ENCODE results near the gene UCP3. TPM values are rescaled to one million over a fixed set of nuclear protein-coding genes. Genes with fewer than 3 reads are reported as not detected.
A peak's percentile ranks its signal among the peaks of the same experiment; 100 is the strongest.

Gene UCP3
- total and polyA plus RNA-seq, 10 of the 15 experiments (the other 5 are each of a cell fraction or from before 2014, with no cell fraction given), result 0.02 to 1.9 (median 0.94) TPM

DNA sequence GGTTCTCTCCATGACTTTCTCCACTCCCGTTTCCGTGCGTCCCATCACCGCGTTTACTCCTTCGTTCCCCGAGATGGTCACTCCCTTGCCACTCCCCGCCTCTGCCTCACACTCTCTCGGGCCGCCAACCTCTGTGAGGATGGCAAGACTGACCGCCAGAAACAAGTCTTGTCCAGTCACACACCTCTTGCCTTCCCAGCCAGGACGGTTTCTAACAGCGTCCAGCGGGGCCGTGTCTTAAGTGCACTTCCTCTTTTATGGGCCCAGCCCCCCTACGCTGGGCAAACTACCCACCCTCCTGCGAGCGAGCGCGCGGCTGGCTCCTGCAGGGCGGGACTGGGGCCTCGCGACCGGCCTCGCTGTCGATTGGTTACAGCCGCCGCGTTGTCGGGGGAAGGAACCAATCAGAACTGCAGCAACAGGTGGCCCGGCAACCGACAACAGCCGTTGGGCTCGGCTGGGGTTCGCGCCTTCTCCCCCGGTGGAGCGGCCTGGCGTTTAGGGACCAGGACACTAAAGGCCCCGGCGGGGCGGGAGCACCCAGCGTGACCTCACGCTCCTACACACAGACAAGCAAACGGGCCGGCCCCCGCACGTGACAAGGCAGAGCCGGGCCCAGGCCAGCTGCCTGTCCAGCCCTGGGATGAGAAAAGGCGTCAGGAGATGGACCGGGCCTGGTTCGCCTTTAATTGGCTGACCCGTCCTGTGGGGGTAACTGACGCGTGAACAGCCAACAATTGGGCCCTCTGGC lies 25.7 kb downstream of the UCP3 start:
- FAIRE-seq, result no peak
- SMC1A ChIA-PET (ENCODE audit: uncharacterized antibody, unreplicated experiment), result interaction anchor here (0.8 to 5.5 kb wide), 7 partner anchors 8 to 204 kb away, joined by 4 to 49 read pairs (median 9); no protein-coding TSS in a partner anchor
- TF ChIP-seq ZBTB33 (IDR thresholded peaks at IDR 0.05) (no peak), GABPA (IDR thresholded peaks at IDR 0.05; ENCODE audit: low read depth) (no peak), PAX8 (IDR thresholded peaks at IDR 0.05) (no peak), ETV6 (conservative IDR thresholded peaks at IDR 0.05 in 1 of 2, IDR thresholded peaks at IDR 0.05 in 1 of 2; ENCODE audit: borderline replicate concordance in 1 of 2, low read depth in 1 of 2) (no peak), BACH1 (IDR thresholded peaks at IDR 0.05; ENCODE audit: borderline replicate concordance) (0 out of 2 replicates have a peak, but pooled peaks have one; percentile 4), NFXL1 (IDR thresholded peaks at IDR 0.05; ENCODE audit: borderline replicate concordance) (no peak), TCF3 (IDR thresholded peaks at IDR 0.05; ENCODE audit: borderline replicate concordance, insufficient read depth, low read depth, low read length) (peak; percentile 78; the same call in 1 of the 2 replicates), MEF2B (IDR thresholded peaks at IDR 0.05; ENCODE audit: partially characterized antibody, poor library complexity, severe bottlenecking) (peak; percentile 38)
- TF ChIP-seq, protein P1, sequence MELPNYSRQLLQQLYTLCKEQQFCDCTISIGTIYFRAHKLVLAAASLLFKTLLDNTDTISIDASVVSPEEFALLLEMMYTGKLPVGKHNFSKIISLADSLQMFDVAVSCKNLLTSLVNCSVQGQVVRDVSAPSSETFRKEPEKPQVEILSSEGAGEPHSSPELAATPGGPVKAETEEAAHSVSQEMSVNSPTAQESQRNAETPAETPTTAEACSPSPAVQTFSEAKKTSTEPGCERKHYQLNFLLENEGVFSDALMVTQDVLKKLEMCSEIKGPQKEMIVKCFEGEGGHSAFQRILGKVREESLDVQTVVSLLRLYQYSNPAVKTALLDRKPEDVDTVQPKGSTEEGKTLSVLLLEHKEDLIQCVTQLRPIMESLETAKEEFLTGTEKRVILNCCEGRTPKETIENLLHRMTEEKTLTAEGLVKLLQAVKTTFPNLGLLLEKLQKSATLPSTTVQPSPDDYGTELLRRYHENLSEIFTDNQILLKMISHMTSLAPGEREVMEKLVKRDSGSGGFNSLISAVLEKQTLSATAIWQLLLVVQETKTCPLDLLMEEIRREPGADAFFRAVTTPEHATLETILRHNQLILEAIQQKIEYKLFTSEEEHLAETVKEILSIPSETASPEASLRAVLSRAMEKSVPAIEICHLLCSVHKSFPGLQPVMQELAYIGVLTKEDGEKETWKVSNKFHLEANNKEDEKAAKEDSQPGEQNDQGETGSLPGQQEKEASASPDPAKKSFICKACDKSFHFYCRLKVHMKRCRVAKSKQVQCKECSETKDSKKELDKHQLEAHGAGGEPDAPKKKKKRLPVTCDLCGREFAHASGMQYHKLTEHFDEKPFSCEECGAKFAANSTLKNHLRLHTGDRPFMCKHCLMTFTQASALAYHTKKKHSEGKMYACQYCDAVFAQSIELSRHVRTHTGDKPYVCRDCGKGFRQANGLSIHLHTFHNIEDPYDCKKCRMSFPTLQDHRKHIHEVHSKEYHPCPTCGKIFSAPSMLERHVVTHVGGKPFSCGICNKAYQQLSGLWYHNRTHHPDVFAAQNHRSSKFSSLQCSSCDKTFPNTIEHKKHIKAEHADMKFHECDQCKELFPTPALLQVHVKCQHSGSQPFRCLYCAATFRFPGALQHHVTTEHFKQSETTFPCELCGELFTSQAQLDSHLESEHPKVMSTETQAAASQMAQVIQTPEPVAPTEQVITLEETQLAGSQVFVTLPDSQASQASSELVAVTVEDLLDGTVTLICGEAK (IDR thresholded peaks at IDR 0.05; ENCODE audit: borderline replicate concordance), result peak; percentile 40; the same call in 1 of the 2 replicates
- TF ChIP-seq, protein P2, sequence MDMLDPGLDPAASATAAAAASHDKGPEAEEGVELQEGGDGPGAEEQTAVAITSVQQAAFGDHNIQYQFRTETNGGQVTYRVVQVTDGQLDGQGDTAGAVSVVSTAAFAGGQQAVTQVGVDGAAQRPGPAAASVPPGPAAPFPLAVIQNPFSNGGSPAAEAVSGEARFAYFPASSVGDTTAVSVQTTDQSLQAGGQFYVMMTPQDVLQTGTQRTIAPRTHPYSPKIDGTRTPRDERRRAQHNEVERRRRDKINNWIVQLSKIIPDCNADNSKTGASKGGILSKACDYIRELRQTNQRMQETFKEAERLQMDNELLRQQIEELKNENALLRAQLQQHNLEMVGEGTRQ (IDR thresholded peaks at IDR 0.05; ENCODE audit: borderline replicate concordance, low read depth, low read length), result no peak; the same call in 1 of the 2 replicates
- TF ChIP-seq, protein P3, sequence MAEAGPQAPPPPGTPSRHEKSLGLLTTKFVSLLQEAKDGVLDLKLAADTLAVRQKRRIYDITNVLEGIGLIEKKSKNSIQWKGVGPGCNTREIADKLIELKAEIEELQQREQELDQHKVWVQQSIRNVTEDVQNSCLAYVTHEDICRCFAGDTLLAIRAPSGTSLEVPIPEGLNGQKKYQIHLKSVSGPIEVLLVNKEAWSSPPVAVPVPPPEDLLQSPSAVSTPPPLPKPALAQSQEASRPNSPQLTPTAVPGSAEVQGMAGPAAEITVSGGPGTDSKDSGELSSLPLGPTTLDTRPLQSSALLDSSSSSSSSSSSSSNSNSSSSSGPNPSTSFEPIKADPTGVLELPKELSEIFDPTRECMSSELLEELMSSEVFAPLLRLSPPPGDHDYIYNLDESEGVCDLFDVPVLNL (IDR thresholded peaks at IDR 0.05; ENCODE audit: low read depth, low read length), result 0 out of 2 replicates have a peak, but pooled peaks have one; percentile 62
- TF ChIP-seq, protein P4, sequence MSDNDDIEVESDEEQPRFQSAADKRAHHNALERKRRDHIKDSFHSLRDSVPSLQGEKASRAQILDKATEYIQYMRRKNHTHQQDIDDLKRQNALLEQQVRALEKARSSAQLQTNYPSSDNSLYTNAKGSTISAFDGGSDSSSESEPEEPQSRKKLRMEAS (IDR thresholded peaks at IDR 0.05; ENCODE audit: low read depth, low read length), result peak; percentile 80; the same call in 1 of the 2 replicates

More for the DNA sequence above, 25.7 kb downstream of the UCP3 start:
- peak; percentile 85 for ATAC-seq
- Histone ChIP-seq H3K36me3 (ENCODE audit: control insufficient read depth in 2 of 2, insufficient read depth in 2 of 2, low read length in 1 of 2) (peaks cover 0 to 4% of the 10 kb centered on the region in 2 experiments; a peak in 2 of 4 replicates), H3K79me2 (ENCODE audit: control insufficient read depth, insufficient read depth, low read length) (peaks cover 46% of the 10 kb centered on the region), H2AFZ (ENCODE audit: control insufficient read depth, low read depth, low read length) (peak overlapping the region; percentile 84), H3K4me2 (ENCODE audit: control insufficient read depth, insufficient read depth) (peak overlapping the region; percentile 99), H3K9me3 (replicated peaks; ENCODE audit: control insufficient read depth, insufficient read depth, low read length) (no peaks in the 10 kb centered on the region), H3K27ac (ENCODE audit: control insufficient read depth, insufficient read depth) (peak overlapping the region; percentile 85), H3K9ac (ENCODE audit: control insufficient read depth, insufficient read depth, low read length) (peak overlapping the region; percentile 85), H3K4me1 (ENCODE audit: control insufficient read depth, insufficient read depth, low read length) (peaks cover 29% of the 10 kb centered on the region), H3K4me3 (peak overlapping the region; percentile 79), H3K27me3 (replicated peaks in 1 of 2; ENCODE audit: control insufficient read depth in 2 of 2, insufficient read depth in 2 of 2, low read length in 1 of 2) (no peaks in the 10 kb centered on the region), H4K20me1 (ENCODE audit: control insufficient read depth, insufficient read depth) (no peaks in the 10 kb centered on the region)
- ChIA-PET RAD21 (ENCODE audit: unreplicated experiment) (interaction anchor here (0.9 to 5.1 kb wide), 7 partner anchors 9 to 188 kb away, joined by 3 to 47 read pairs (median 7); partner anchors contain the start of genes C2CD3 and PPME1), POLR2A (interaction anchor here (0.5 to 4.3 kb wide), 14 partner anchors 8 to 467 kb away, joined by 3 to 41 read pairs (median 4); partner anchors contain the start of genes C2CD3, PPME1 and RAB6A), CTCF (no interaction called here)
- intact Hi-C loops (cut with micrococcal nuclease; ENCODE audit: unreplicated experiment), result loop anchor here (5.0 kb wide), 2 partner anchors 39 to 189 kb away; partner anchors contain the start of genes C2CD3 and PPME1
- no TSS peak for BruUV-seq (replicated peaks)
- peak; percentile 89 for DNase-seq (ENCODE audit: low read depth, low spot score)
- in situ Hi-C loops (cut with MboI), result no loop called here
- under 1% methylated on average over 56 of the region's 56 CpGs for WGBS (ENCODE audit: insufficient coverage, insufficient replicate concordance, low lambda C conversion rate, missing lambda C conversion rate)

All from GM12878 (cell line).